NCI-H1105 treated with DMSO at 0.1 percent for 48 hours (cell line): ENCODE data around the gene ASTN2.

Source experiments
- DNase-seq: peaks from one replicate; lab custom pipeline; 2025; lab: John Stamatoyannopoulos, UW

The ASTN2 gene

DNA sequence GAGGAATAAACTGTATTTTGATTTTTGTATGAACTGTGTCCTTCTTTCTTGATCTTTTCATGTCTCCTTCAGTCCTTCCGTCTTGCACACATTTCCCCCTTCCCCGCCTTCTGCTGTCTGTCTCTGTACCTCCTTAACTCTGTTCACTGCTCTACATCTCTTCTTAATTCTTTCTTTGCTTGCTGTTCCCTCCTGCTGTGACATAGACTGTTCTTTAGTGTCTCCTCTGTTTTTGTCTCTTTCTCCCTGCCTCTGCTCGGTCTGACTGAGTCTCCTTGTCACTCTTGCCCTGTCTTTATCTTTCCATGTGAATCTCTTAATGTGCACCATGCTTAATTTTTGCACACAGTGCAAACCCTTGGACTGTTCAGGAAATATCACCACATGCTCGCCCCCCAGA, 614.8 kb downstream of the ASTN2 start:
- DNase-seq, result no peak

DNA sequence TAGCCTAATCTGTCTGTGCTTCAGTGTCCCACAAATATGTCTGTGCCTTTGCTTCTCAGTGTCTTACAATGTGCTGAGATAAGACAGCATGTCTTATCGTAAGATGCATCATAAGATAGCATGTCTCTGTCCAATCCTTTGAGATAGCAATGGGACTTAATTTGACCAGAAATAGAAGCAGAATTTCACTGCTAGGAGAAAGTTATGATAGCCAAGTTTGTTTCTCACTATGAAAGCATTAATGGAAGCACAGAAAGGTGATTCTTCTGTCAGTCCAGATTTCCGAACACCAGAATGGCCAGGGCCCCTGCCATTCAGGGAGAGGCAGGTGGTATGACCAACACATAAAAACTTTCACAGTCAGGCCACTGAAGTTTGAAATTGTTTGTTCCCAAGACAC, 616.3 kb downstream of the ASTN2 start:
- no peak for DNase-seq

DNA sequence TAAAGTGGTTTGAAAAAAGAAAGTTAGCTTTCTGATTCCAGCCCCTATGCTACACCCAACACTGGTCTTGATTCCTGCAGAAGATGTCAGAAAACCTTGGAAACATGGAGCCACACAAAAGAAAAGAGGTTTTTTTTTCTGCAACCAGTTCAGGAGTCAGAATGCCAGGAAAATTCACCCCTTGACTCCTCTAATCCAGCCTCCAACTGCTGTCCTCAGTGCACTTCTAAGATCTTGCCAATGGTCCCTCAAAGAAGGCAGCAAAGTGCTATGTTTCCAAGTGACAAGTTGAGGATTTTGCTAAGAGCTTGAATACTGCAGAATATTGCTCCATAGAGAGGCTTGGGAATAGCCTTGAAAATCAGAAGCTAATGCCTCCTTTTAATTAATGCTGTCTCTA, 617.6 kb downstream of the ASTN2 start:
- no peak for DNase-seq

DNA sequence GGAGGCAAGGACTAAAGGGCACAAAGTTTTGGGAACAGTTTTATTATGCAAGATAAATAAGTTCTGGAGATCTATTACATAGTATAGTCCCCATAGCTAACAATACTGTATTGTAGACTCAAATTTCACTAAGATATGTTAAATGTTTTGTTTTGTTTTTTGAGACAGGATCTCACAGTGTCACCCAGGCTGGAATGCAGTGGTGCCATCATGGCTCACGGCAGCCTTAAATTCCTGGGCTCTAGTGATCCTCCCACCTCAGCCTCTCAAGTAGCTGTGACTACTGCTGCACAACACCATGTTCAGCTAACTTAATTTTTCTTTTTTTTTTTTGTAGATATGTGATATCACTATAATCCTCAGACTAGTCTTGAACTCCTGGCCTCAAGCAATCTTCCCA, 618.2 kb downstream of the ASTN2 start:
- no peak for DNase-seq

DNA sequence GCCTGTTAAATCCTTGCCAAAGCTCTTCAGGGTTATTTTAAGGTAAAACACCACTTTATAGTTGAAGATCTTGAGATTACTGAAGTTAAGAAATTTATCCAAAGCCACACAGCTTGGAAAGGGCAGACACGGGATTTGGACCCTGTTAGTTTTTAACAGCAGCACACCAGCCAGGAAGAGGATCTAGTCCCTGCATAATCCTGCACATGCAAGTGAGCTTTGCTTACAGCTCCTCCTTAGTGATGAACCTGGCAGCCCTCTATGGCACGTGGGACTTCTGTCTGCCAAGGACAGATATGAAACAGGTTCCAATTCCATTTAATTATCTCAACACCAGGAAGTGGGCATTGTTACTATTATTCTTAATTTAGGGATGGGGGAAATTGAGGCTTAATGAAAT, 619.0 kb downstream of the ASTN2 start:
- no peak for DNase-seq

DNA sequence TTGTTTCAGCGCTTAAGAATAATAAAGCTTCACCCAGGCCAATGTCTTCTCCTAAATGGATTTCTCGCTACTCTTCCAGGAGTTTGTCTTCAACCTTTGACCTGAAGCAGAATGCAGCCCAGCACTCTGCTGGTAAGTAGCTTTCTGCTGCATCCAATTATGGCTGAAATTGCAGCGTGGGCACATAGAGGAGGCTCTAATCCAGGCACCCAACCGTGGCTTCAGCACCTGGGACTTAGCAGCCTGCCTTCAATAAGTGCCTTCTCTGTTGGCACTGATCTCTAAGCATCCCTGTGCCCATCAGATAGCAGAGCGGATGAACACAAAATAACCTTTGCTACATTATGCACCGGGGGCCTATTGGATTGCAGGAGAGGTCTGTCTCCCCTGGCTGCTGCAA, 622.6 kb downstream of the ASTN2 start:
- no peak for DNase-seq

DNA sequence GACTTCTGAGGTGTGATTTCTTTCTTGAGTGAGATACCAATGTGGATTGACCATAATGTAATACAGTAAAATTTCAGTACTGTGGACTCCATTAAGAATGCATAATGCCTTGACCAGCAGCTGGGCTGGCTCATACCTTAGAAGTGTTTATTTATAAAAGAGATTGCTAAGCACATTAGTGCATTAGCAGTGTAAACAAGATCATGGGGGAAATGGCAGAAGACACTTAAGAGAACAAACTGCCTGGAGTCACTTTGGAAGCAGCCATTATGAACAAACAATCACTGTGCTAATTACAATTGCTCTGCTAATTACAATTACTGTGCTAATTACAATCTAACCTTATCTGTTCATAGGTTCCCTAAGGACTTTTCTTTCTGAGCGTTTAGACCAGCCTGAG, 623.5 kb downstream of the ASTN2 start:
- DNase-seq, result peak; percentile 72

DNA sequence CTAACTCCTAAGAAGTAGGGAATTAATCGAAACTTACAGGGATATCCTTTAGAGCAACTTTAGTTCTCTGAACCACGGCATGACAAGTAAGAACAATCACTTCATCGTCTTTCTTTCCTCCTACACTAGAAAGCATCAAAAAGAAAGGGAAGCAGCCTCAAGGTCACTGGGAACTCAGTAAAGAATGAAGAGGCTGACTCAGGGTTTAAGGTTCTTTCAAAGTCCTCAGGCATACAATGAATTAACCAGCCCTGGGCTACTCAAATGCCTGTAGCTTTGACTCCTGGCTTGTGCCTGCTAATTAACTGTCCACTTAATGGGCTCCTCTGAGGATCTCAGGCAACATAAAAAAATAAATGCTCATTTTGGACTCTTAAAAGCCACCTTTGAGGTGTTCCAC, 625.8 kb downstream of the ASTN2 start:
- no peak for DNase-seq

DNA sequence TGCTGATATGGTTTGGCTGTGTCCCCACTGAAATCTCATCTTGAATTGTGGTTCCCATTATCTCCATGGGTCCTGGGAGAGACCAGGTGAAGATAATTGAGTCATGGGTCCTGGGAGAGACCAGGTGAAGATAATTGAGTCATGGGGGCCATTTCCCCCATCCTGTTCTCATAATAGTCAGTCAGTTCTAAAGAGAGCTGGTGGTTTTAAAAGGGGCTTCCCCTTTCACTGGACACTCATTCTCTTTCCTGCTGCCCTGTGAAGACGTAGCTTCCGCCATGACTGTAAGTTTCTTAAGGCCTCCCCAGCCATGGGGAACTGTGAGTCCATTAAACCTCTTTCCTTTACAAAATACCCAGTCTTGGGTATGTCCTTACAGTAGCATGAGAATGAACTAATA, 628.1 kb downstream of the ASTN2 start:
- no peak for DNase-seq

DNA sequence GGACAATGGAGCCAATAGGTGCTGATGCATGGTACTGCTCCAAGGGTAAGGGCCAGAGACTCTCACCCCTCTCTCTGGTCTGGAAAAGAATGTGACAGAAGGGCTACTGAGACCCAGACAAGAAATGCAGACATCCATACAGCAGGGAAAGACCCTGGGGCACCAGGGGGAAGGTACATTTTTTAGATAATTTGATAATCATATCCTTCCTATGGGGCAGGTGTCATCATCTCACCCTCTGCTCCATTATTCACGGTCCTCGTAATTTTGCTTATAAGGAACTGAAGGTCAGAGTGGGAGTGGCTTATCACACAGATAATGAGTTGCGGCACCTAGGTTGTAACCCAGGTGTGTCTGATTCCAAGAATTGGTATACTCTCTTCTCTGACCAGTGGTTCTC, 637.7 kb downstream of the ASTN2 start:
- no peak for DNase-seq

DNA sequence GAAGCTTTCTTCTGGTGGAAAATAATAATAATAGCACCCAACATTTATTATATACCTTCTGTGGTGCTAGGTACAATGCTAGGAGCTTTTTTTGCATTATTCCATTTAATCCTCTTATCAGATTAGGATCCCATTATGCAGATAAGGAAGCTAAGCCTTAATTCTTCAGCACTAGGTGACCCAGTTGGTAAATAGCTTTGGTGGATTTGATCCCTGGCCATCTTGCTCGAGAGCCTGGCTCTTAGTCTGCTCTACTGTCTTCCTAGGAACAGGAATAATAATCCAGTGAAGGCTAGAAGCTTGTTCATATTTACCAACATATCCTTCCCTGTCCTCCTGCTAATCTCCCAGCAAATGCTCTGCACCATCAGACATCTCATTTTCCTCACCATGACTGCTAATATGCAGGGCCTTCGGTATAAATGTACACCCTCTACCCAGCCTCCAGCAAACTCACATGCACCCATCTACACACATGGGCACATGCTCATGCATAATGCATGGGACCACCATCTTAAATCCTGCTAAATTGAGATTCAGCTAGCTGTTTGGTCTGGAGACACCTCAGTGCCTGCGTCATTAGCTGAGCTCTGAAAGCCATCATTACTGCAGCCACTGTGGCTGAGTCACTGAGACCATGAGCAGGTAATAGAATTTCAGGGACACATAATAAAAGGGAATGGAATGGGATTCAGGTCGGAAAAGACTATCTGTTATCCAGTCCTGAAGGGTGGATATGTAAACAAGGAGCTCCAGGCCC, 640.3 kb downstream of the ASTN2 start:
- DNase-seq, result no peak

DNA sequence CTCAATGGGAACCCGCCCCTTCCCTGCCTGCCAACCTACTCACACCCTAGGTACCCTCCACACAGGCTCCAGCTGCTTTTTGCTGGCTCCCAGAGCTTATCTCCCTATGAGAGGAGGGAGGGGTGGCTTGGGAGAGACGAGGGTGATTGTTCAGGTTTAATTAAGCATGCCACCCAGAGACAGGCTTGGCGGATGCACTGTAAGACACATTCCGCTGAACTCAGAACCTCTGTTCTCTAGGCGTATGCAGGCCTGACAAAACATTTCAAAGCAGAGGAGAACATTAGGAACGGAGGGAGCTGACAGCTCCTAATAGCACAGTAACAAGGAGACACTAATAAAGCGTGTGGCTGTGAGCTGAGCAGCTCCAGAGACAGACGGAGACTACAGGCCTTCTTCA, 647.6 kb downstream of the ASTN2 start:
- DNase-seq, result peak; percentile 62

DNA sequence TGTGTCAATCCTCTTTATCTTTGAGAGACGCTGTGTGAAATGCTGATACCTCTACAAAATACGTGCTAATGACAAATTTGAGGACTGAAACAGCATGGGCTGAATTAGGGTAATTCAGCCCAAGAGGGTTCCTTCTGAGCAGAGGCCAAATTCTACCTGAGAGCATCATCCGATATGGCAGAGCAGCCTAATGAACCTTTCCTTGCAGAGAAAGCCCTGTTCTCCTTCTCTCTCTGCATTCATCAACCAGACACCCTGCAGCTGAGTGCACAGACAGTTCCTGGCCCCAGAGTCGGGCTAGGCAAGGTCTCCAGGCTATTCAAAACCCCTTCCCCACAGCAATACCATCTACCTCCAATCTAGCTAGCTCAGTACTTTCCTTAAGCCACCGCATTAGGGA, 649.8 kb downstream of the ASTN2 start:
- no peak for DNase-seq

DNA sequence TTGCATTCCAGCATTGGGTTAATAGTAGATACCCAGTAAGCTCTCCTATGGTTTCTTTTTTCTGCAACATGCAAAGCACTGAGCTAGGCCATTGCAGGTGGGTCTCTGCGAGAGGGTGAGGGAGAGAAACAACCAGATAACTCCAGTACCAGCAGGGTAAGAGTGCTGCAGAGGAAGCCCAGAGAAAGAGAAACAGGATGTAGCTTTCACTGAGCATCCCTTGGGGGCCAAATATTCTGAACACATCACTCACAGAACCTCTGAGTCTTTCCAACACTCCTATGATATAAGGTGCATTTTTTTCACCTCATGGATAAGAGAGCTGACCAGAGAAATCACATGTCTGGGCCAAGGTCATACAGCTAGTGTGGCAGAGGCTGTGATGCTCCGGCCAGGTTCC, 651.1 kb downstream of the ASTN2 start:
- DNase-seq, result no peak

DNA sequence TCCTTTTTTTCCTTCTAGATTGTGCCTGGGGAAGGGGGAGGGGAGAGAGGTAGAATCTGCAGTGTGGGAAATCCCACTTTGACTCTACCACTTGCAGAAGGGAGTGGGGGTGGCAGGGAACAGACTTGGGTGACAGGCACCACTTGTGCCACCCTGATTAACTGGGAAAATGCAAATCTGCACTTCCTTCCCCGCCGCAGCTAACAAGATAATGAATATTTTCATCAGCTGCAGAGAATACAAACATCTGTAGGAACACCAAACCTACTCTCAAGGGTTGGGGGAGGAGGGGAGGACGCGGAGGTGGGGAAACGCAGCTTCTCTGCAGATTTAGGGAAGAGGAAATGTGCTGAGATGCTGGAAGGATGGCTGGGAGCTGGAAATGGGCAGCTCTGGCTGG, 654.2 kb downstream of the ASTN2 start:
- no peak for DNase-seq

DNA sequence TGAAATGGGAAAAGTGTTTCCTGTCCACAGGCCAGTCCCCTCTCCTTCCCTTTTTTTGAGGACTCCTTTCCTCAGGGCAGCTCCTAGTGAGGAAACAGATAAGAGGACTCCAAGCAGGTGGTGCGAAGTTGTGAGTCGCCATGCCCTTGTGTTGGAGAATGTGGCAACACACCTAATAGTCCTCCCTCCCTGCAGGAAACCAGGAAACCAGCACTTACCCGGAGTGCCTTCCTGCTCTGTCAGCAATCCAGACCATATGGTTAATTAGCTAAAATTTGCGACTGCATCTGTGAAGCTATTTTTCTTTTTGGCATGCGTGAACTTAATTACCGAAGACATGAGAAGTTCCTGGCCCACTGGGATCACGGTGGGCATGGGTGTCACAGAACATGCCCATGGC, 657.8 kb downstream of the ASTN2 start:
- DNase-seq, result no peak

DNA sequence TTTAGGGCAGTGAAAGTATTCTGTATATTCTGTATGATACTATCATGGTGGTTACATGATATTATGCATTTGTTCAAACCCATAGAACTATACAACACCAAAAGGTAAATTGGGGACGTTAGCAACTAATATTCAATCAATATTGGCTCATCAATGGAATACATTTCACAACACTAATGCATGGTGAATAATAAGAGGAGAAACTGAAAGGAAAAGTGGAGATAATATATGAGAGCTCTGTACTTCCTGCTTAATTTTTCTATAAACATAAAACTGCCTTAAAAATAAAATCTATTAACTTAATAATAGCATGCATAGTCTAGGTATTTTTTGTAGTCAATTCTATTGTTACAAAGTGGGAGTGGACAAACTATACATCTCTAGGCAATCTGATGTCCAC, 661.5 kb downstream of the ASTN2 start:
- DNase-seq, result no peak

DNA sequence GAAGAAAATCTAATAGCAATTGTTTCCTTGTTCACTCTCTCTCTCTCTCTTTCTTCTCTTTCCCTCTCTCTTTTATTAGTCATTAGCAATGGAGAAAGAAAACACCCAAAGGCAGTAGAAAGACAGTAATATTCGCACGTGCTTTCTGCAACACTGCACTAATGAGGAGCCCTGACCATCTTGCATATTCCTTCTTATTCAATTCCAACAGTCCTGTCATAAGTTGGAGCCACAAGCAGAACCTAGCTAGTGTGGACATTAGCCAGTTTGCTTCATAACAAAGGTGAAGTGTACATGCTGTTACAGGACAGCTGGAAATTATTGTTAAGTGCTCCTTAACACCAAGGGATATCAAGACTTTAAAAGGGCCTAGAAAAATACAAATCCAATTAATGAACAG, 664.3 kb downstream of the ASTN2 start:
- DNase-seq, result no peak

DNA sequence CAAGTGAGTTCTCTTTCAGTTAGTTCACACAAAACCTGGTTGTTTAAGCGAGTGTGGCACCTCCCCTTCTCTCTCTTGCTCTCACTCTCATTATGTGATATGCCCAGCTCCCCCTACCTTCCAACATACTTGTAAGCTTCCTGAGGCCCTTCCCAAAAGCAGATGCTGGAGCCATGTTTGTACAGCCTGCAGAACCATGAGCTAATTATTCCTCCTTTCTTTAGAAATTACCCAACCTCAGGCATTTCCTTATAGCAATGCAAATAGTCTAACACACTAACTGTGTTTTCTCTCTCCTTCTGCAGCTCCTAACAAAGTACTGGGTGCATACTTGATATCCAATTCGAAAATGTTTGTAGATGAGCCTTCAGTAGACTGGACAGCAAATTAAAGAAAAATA, 665.1 kb downstream of the ASTN2 start:
- DNase-seq, result no peak

DNA sequence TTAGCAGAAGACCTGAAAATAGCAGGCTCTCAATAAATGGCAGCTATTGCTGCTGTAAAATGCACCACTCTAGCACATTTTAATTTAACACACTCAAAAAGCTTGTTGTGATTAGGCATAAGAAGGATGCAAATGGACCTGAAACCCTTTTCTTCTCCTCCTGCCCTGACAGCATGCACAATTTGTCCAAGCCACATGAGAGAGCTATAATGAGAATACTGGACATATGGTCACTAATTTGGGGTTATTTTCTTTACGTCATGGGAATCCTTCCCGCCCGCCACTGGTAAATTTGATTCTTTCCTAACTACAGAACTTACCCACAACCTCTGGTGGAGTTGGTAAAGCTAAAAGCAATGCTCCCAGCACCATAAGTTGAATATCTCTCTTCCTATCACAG, 665.7 kb downstream of the ASTN2 start:
- no peak for DNase-seq

DNA sequence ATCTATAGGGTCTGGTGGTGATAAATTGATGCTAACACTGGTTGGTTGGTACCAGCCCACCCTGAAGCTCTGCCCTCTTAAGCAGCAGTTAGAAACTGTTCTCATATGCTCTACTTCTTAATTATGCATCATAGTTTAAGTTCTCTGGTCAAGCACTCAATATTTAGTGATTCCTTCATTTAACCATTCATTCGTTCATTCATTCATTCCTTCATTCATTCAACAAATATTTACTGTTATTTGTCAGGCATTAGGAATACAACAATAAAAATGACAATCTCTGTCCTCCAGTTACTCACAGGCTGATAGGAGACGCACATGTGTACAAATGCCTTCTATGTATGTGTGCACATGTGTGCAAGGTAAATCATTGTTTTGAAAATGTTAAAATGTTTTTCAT, 673.1 kb downstream of the ASTN2 start:
- DNase-seq, result no peak

DNA sequence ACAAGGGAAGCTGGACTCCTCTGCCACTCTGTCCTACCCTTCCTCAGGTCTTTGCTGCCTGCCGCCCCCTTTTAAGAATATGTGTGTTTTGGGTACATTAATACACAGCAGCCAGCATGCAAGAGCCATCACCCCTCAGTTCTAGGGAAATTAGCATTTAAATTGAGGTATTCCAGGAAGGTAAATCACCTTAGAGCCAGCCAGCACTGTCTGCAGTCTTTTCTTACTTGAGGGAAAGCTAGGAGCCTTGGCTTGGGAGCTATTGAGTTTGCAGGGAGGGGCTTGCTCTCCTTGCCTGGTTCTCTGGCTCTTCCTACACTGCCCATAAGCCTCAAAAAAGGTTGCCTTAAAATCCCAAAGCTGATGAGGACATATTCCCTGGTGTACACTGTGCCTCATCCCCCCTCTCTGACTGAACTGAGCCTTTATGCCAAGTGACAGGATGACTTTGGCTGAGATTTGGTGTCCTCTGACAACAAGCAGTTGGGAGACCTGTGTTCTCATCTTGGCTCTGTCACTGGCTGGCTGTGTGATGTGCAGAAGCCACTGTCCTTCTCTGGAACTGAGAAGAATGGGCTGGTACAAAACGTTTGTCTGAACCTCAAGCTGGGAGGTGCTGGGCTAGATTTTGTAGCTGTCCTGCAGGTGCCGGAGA, 673.6 kb downstream of the ASTN2 start:
- no peak for DNase-seq

DNA sequence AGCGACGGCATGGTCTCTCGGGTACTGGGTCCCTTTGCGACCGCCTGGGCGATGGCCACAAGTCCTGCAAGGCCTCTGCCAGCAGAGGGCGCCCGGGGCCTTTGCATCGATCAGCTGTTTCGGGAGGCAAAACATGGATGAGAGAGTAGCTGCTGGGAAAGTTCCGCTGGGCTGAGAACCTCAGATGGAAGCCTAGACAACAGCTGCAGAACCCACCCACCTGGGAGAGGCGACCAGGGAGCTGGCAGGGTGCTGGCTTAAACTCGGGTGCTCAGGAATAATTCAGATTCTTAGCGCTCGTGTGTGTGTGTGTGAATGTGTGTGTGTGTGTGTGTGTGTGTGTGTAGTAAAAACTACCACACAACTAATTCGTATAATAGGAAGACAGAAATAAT, 677.7 kb downstream of the ASTN2 start:
- DNase-seq, result peak; percentile 80
